Ascending aorta (tissue), 2 donors: ENCODE measurements around the gene LHFPL6. TPM values are rescaled to one million over a fixed set of nuclear protein-coding genes. Genes with fewer than 3 reads are reported as not detected.

Experiments
- DNase-seq, 2 donors: peaks; one replicate each; pipeline ENCODE4 v3.0.0-alpha.2; 2019; ENCODE audit warnings: low spot score in 2 of 2
- H3K27ac ChIP-seq, 2 donors: fragments of 200-600 bp; sonication (generic); one replicate each; pipeline ENCODE4 v1.5.1; 2016 to 2017; ENCODE audit warnings: mild to moderate bottlenecking in 1 of 2
- H3K27me3 ChIP-seq: fragments of 200-600 bp; sonication (generic); one replicate; pipeline ENCODE4 v1.5.1; 2017
- H3K36me3 ChIP-seq, 2 donors: fragments of 200-600 bp; sonication (generic); one replicate each; pipeline ENCODE4 v1.5.1; 2016
- H3K4me1 ChIP-seq, 2 donors: fragments of 200-600 bp; sonication (generic); one replicate each; pipeline ENCODE4 v1.5.1; 2016 to 2017; ENCODE audit warnings: mild to moderate bottlenecking in 1 of 2
- H3K4me3 ChIP-seq, 2 donors: fragments of 200-600 bp; sonication (generic); one replicate each; pipeline ENCODE4 v1.5.1; 2016 to 2017; ENCODE audit warnings: mild to moderate bottlenecking in 1 of 2
- H3K9me3 ChIP-seq, 2 donors: fragments of 200-600 bp; sonication (generic); one replicate each; pipeline ENCODE4 v1.5.1; 2016
- CTCF ChIP-seq, 3 experiments: fragments of 200-600 bp in 2 of 3; fragments of 450-650 bp in 1 of 3; sonication (generic) in 2 of 3; IDR thresholded peaks; one replicate each; pipeline ENCODE4 v1.5.1; 2016 to 2019; ENCODE audit warnings: antibody characterized with exemption in 3 of 3, mild to moderate bottlenecking in 1 of 3, moderate library complexity in 1 of 3
- intact Hi-C: fragments of 100-400 bp; cut with DNase I; formaldehyde crosslinking; loops from one replicate; pipeline ENCODE4 v1.15.1; 2023
- total RNA-seq: library from RNA; depleted of rRNA; stranded (reverse); fragments of >200 nt; gene quantifications from one replicate; pipeline ENCODE4 v1.1.0, GENCODE V29; 2016

LHFPL6 gene
- total RNA-seq, 1 donor from 2014 or later = 69.4 TPM

DNA sequence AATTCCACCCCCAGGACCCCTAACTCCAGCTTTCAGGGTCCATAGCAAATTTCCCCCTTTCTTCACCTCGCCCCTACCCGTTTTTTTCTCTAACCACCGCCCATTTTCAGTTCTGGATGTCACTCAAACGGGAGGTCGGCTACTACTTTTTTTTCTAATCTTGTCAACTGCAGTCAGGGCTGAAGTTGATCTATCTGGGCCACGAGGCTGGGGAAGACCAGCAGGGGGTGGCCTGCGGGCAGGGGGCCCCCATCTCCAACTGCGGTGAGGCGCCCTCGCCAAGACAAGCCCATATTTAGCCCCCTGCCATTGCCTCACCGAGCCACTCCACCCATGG lies 748 bp downstream of the LHFPL6 start:
- Histone ChIP-seq H3K9me3 (no peaks in the 10 kb centered on the region), H3K27ac (peak overlapping the region; percentile 83 to 85), H3K4me1 (peaks cover 3 to 12% of the 10 kb centered on the region in 2 donors), H3K4me3 (peak overlapping the region; percentile 82 to 92), H3K36me3 (no peaks in the 10 kb centered on the region), H3K27me3 (no peaks in the 10 kb centered on the region)
- intact Hi-C loops = loop anchor here (5.0 kb wide), 2 partner anchors 75 to 330 kb away; no protein-coding TSS in a partner anchor
- DNase-seq = no peak
- no peak for TF ChIP-seq CTCF (IDR thresholded peaks at IDR 0.05)

- Histone ChIP-seq H3K9me3 (no peaks in the 10 kb centered on the region), H3K4me1 (peaks cover 3 to 14% of the 10 kb centered on the region in 2 donors), H3K27me3 (no peaks in the 10 kb centered on the region), H3K36me3 (no peaks in the 10 kb centered on the region), H3K27ac (peak overlapping the region in 1 of 2 donors; percentile 83), H3K4me3 (peak overlapping the region; percentile 82 to 92)
- no peak for TF ChIP-seq CTCF (IDR thresholded peaks at IDR 0.05)
- no peak for DNase-seq
- intact Hi-C loops = loop anchor here (5.0 kb wide), 2 partner anchors 74 to 329 kb away; no protein-coding TSS in a partner anchor
Observed at GRCh38 chr13:39601636-39602035, 1.4 kb downstream of the LHFPL6 start.

DNA sequence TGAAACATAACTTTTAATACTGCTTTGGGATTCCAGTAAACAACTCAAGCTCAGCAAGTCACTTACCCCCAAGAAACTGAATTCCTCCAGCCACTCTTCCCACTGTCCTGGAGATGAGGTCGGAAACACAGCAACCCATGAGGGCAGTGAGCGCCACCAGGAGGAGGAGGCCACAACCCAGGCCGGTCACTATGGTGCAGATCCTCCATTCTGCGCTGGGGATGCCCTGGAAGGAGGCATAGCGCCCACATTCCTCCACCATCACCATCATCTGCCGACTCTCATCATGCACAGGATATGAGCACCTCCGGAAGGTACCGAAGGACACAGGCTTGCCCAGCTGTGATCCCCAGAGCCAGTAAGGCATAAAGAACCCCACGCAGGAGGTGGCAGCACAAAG lies 2.2 kb downstream of the LHFPL6 start:
- Histone ChIP-seq H3K36me3 (no peaks in the 10 kb centered on the region), H3K9me3 (no peaks in the 10 kb centered on the region), H3K4me3 (peak overlapping the region; percentile 82 to 92), H3K4me1 (peaks cover 3 to 14% of the 10 kb centered on the region in 2 donors), H3K27me3 (no peaks in the 10 kb centered on the region), H3K27ac (peak overlapping the region in 1 of 2 donors; percentile 54)
- intact Hi-C loops = loop anchor here (5.0 kb wide), 2 partner anchors 73 to 328 kb away; no protein-coding TSS in a partner anchor
- peak in 1 of 2 donors; percentile 72 for DNase-seq
- TF ChIP-seq CTCF (IDR thresholded peaks at IDR 0.05) = peak; percentile 35 to 61 (median 54)

DNA sequence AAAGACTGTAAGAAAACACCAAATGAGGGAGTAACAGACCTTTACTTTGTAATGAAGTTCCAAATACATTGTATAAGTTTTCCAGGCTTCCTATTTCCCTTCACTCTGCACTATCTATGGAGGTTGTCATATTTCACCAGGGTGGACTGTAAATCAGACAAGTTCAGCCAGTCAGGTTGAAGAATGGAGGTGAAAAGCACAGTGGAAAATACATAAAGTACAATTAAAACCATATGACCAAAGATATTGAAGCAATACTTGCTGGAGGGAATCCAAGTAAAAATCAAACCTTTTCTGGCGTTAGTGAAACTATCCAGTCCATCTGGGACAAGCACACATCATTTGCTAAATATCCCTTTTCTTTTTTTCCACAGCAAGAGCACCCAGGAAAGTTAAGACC lies 3.2 kb downstream of the LHFPL6 start:
- Histone ChIP-seq H3K36me3 (no peaks in the 10 kb centered on the region), H3K4me1 (peaks cover 3 to 14% of the 10 kb centered on the region in 2 donors), H3K9me3 (no peaks in the 10 kb centered on the region), H3K4me3 (peak overlapping the region; percentile 82 to 92), H3K27me3 (no peaks in the 10 kb centered on the region), H3K27ac (peak overlapping the region; percentile 50 to 54)
- TF ChIP-seq CTCF (IDR thresholded peaks at IDR 0.05) = no peak
- no peak for DNase-seq
- intact Hi-C loops = loop anchor here (5.0 kb wide), 2 partner anchors 73 to 328 kb away; no protein-coding TSS in a partner anchor

- Histone ChIP-seq H3K9me3 (no peaks in the 10 kb centered on the region), H3K27me3 (no peaks in the 10 kb centered on the region), H3K27ac (peak overlapping the region; percentile 45 to 50), H3K36me3 (no peaks in the 10 kb centered on the region), H3K4me3 (peak overlapping the region; percentile 82 to 92), H3K4me1 (peaks cover 3 to 14% of the 10 kb centered on the region in 2 donors)
- no peak for DNase-seq
- intact Hi-C loops = no loop called here
- TF ChIP-seq CTCF (IDR thresholded peaks at IDR 0.05) = no peak
Observed at GRCh38 chr13:39599012-39599411, 4.0 kb downstream of the LHFPL6 start.

DNA sequence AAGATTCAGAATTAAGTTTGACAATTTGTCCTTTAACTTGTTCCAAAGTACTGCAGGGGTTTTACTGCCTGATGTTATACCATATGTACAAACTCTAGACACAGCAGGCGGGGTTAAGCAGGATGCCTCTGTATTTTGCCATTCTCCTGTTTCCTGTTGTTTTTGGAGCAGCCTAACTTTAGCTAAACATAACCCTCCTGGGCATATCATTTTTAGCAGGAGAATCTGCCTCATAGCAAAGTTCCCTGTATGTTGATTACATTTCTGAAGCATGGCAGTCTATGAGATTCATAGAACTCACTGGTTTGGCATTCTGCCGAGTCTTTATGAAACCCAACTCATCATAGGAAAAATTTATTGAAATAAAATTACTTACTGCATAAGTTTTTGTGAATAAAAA lies 5.2 kb downstream of the LHFPL6 start:
- intact Hi-C loops = no loop called here
- peak overlapping the region; percentile 45 to 50 for H3K27ac ChIP-seq

More for the DNA sequence above, 5.2 kb downstream of the LHFPL6 start:
- peaks cover 3 to 14% of the 10 kb centered on the region in 2 donors for H3K4me1 ChIP-seq
- DNase-seq = no peak
- peak overlapping the region; percentile 82 to 92 for H3K4me3 ChIP-seq
- no peaks in the 10 kb centered on the region for H3K27me3 ChIP-seq
- no peaks in the 10 kb centered on the region for H3K36me3 ChIP-seq
- H3K9me3 ChIP-seq = no peaks in the 10 kb centered on the region
- no peak for TF ChIP-seq CTCF (IDR thresholded peaks at IDR 0.05)
